HT1080 (cell line): ENCODE measurements around the gene SELPLG. TPM values are rescaled to one million over a fixed set of nuclear protein-coding genes. Genes with fewer than 3 reads are reported as not detected.
"Not testable (repeated sequence)": the region's sequence is repeated elsewhere in the genome, so short reads cannot be mapped to it uniquely, and the experiment has no call there.

Source experiments
- DNase-seq: peaks from one replicate; pipeline ENCODE4 v3.0.0-alpha.2; 2015; ENCODE audit warnings: low read depth
- small RNA-seq: library from RNA; depleted of rRNA; stranded (forward); fragments of <200 nt; gene quantifications from one replicate; pipeline ENCODE3, GENCODE V24; 2014
- total RNA-seq: library from RNA; depleted of rRNA; stranded (reverse); fragments of >200 nt; shearing (Covaris generic); gene quantifications from 2 replicates; pipeline ENCODE4 v1.2.3, GENCODE V29; 2014; rRNA removed

The SELPLG gene
- total RNA-seq, 1 experiment from 2014 or later, result 1.1 TPM

DNA sequence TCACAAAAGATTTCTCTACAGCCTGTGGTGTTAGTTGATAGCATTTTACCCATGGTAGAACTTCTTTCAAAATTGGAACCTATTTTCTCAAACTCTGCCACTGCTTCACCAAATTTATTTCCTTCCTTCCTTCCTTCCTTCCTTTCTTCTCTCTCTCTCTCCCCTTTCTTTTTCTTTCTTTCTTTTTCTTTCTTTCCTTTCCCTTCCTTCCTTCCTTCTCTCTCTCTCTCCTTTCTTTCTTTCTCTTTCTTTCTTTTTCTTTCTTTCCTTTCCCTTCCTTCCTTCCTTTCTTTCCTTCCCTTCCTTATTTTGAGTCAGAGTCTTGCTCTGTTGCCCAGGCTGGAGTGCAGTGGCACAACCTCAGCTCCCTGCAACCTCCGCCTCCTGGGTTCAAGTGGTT is 59.4 kb downstream of the SELPLG start:
- not testable (repeated sequence) for DNase-seq

- no peak for DNase-seq
These were observed 60.4 kb downstream of the SELPLG start for GRCh38 chr12:108573317-108573716.

DNA sequence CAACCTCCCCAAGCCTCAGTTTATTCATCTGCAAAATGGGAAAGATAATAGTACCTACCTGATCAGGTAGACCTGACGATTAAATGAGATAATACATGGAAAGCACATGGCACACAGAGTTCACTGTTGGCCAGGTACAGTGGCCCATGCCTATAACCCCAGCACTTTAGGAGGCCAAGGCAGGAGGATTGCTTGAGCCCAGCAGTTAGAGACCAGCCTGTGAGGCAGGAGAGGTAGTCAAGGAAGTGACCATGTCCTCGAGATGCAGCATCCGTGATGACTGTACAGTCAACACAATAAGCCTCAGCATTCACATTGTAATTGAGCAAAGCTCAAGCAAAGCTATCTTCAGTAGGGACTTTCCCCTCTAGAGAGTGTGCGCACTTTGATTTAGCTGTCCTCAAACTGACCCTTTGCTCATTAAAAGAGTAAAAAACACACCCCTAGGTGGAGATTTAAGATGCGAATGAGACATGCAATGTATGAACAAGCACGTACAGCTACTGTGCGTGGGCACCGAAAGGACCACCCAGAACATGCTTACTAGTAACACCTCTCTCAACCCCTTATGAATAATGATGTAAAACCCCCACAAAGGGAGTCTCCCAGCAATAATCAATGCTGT is 61.4 kb downstream of the SELPLG start:
- no peak for DNase-seq

Small RNAs within 50 kb of the gene (small RNA-seq; reads per million reads assigned to genes)
- not detected for gene RNU7-169P

Other genes with a start within 250 kb of the SELPLG start
- gene FICD, start 118.6 kb downstream of the SELPLG start, total RNA-seq, result 4.7 and 5.3 TPM in 2 replicates
- gene SART3, start 72.7 kb downstream of the SELPLG start, total RNA-seq, result 171 and 229 TPM in 2 replicates
- 183 and 190 TPM in 2 replicates for gene ISCU, start 71.3 kb downstream of the SELPLG start, total RNA-seq
- gene TMEM119, start 35.8 kb downstream of the SELPLG start, total RNA-seq, result 0.03 and 0.23 TPM in 2 replicates
- gene CORO1C, start 97.6 kb upstream of the SELPLG start, total RNA-seq, result 186 and 210 TPM in 2 replicates
- gene SSH1, start 223.7 kb upstream of the SELPLG start, total RNA-seq, result 9.2 and 10.8 TPM in 2 replicates
- not detected in 2 replicates for gene DAO, start 246.2 kb upstream of the SELPLG start, total RNA-seq